ENCODE results near the gene OPN3.
A peak's percentile ranks its signal among the peaks of the same experiment; 100 is the strongest.

OPN3 gene

GRCh38 chr1:241678536-241678935, 38.4 kb upstream of the OPN3 start:
- TF ChIP-seq CTCF (IDR thresholded peaks at IDR 0.05; ENCODE audit: borderline replicate concordance, control extremely low read depth, extremely low read depth, insufficient read depth, missing control alignments), result no peak
- in situ Hi-C loops (cut with MboI; ENCODE audit: low sequenced_read_pairs, unreplicated experiment), result no loop called here
- DNase-seq (ENCODE audit: low spot score), result no peak

GRCh38 chr1:241677201-241677600, 37.0 kb upstream of the OPN3 start:
- in situ Hi-C loops (cut with MboI; ENCODE audit: low sequenced_read_pairs, unreplicated experiment), result no loop called here
- TF ChIP-seq CTCF (IDR thresholded peaks at IDR 0.05; ENCODE audit: borderline replicate concordance, control extremely low read depth, extremely low read depth, insufficient read depth, missing control alignments), result no peak
- peak; percentile 52 for DNase-seq (ENCODE audit: low spot score)

GRCh38 chr1:241675983-241676382, 35.8 kb upstream of the OPN3 start:
- in situ Hi-C loops (cut with MboI; ENCODE audit: low sequenced_read_pairs, unreplicated experiment), result no loop called here
- no peak for DNase-seq (ENCODE audit: low spot score)
- no peak for TF ChIP-seq CTCF (IDR thresholded peaks at IDR 0.05; ENCODE audit: borderline replicate concordance, control extremely low read depth, extremely low read depth, insufficient read depth, missing control alignments)

GRCh38 chr1:241674805-241675384, 34.7 kb upstream of the OPN3 start:
- DNase-seq (ENCODE audit: low spot score), result no peak
- no peak for TF ChIP-seq CTCF (IDR thresholded peaks at IDR 0.05; ENCODE audit: borderline replicate concordance, control extremely low read depth, extremely low read depth, insufficient read depth, missing control alignments)
- in situ Hi-C loops (cut with MboI; ENCODE audit: low sequenced_read_pairs, unreplicated experiment), result no loop called here

DNA sequence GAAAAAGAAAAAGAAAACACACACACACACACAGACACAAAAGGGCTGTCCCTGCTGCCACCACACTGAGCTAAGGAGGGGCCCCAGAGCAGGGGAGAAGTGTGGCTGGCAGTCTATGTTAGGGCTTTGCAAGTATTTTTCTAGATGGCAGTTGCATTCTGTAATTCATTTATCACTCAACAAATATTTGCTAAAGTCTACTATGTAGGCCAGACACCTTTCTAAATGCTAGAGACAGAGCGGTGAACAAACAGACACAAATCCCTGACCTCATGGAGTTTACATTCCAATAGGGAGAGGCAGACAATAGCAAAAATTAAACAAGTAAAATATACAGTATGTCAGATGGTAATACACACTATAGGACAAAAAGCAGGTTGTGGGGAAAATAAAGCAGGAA, 32.1 kb upstream of the OPN3 start:
- no peak for TF ChIP-seq CTCF (IDR thresholded peaks at IDR 0.05; ENCODE audit: borderline replicate concordance, control extremely low read depth, extremely low read depth, insufficient read depth, missing control alignments)
- in situ Hi-C loops (cut with MboI; ENCODE audit: low sequenced_read_pairs, unreplicated experiment), result no loop called here
- no peak for DNase-seq (ENCODE audit: low spot score)

- no peak for TF ChIP-seq CTCF (IDR thresholded peaks at IDR 0.05; ENCODE audit: borderline replicate concordance, control extremely low read depth, extremely low read depth, insufficient read depth, missing control alignments)
- in situ Hi-C loops (cut with MboI; ENCODE audit: low sequenced_read_pairs, unreplicated experiment), result no loop called here
- no peak for DNase-seq (ENCODE audit: low spot score)
Measured at GRCh38 chr1:241666419-241666818, 26.2 kb upstream of the OPN3 start.
